Measurements from ENCODE around the gene RAB4B.
"Not testable (repeated sequence)": the region's sequence is repeated elsewhere in the genome, so short reads cannot be mapped to it uniquely, and the experiment has no call there.

Gene RAB4B

DNA sequence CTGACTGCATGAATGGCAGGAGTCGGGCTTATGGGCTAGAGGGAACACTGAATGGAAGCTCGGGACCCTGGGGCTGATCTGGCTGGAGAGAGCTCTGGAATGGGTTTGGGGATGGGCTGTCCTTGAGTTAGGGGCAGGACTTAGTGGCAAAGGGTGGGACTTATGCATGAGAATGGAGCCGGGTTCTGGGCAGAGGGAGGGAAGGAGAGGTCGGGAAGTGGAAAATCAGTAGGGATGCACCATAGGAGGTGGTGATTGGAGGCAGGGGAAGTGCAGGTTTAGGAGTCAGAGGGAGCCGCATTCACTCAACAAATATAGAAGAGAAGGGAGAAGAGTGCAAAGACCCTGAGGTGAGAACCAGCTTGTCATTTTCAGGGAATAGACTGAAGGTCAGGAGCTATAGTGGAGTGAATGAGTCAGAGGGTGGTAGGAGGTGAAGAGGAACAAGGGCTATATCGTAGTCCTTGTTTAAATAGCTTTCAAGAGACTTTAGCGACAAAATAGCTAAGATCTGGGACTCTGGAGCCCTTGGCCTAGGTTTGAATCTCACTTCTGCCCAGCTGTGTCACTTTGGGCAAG lies 748 bp downstream of the RAB4B start:
- H3K4me3 ChIP-seq (ENCODE audit: low read length in 2 of 2): peak overlapping the region; percentile 87 to 98
- peak overlapping the region; percentile 99 to 100 for H3K27ac ChIP-seq (ENCODE audit: low read depth in 2 of 2, low read length in 2 of 2)
- peak overlapping the region; percentile 81 to 91 for H3K9ac ChIP-seq (ENCODE audit: low read depth in 1 of 2, low read length in 2 of 2)
- H3K27me3 ChIP-seq (ENCODE audit: control insufficient read depth in 2 of 2, insufficient read depth in 2 of 2, low read length in 2 of 2): no peaks in the 10 kb centered on the region
- no peaks in the 10 kb centered on the region for H3K9me3 ChIP-seq (ENCODE audit: control insufficient read depth in 2 of 2, low read length in 2 of 2)
- peaks cover 11 to 15% of the 10 kb centered on the region in 2 donors for H3K4me1 ChIP-seq (ENCODE audit: control insufficient read depth in 2 of 2, insufficient read depth in 2 of 2, low read length in 2 of 2)
- peaks cover 0 to 5% of the 10 kb centered on the region in 2 donors for H3K36me3 ChIP-seq (ENCODE audit: control insufficient read depth in 2 of 2, insufficient read depth in 2 of 2, low read length in 2 of 2)

GRCh38 chr19:40780582-40780981 lies 2.5 kb downstream of the RAB4B start:
- Histone ChIP-seq H3K4me1 (ENCODE audit: control insufficient read depth in 2 of 2, insufficient read depth in 2 of 2, low read length in 2 of 2) (peaks cover 11 to 15% of the 10 kb centered on the region in 2 donors), H3K27ac (ENCODE audit: low read depth in 2 of 2, low read length in 2 of 2) (no peak overlapping the region), H3K9ac (ENCODE audit: low read depth in 1 of 2, low read length in 2 of 2) (no peak overlapping the region), H3K4me3 (ENCODE audit: low read length in 2 of 2) (no peak overlapping the region), H3K9me3 (ENCODE audit: control insufficient read depth in 2 of 2, low read length in 2 of 2) (no peaks in the 10 kb centered on the region), H3K27me3 (ENCODE audit: control insufficient read depth in 2 of 2, insufficient read depth in 2 of 2, low read length in 2 of 2) (no peaks in the 10 kb centered on the region), H3K36me3 (ENCODE audit: control insufficient read depth in 2 of 2, insufficient read depth in 2 of 2, low read length in 2 of 2) (peaks cover 3 to 7% of the 10 kb centered on the region in 2 donors)

GRCh38 chr19:40781140-40781539 lies 3.1 kb downstream of the RAB4B start:
- peaks cover 11 to 15% of the 10 kb centered on the region in 2 donors for H3K4me1 ChIP-seq (ENCODE audit: control insufficient read depth in 2 of 2, insufficient read depth in 2 of 2, low read length in 2 of 2)
- no peaks in the 10 kb centered on the region for H3K27me3 ChIP-seq (ENCODE audit: control insufficient read depth in 2 of 2, insufficient read depth in 2 of 2, low read length in 2 of 2)
- H3K9me3 ChIP-seq (ENCODE audit: control insufficient read depth in 2 of 2, low read length in 2 of 2): no peaks in the 10 kb centered on the region
- H3K9ac ChIP-seq (ENCODE audit: low read depth in 1 of 2, low read length in 2 of 2): no peak overlapping the region
- H3K36me3 ChIP-seq (ENCODE audit: control insufficient read depth in 2 of 2, insufficient read depth in 2 of 2, low read length in 2 of 2): peaks cover 3 to 7% of the 10 kb centered on the region in 2 donors
- no peak overlapping the region for H3K27ac ChIP-seq (ENCODE audit: low read depth in 2 of 2, low read length in 2 of 2)
- H3K4me3 ChIP-seq (ENCODE audit: low read length in 2 of 2): no peak overlapping the region

DNA sequence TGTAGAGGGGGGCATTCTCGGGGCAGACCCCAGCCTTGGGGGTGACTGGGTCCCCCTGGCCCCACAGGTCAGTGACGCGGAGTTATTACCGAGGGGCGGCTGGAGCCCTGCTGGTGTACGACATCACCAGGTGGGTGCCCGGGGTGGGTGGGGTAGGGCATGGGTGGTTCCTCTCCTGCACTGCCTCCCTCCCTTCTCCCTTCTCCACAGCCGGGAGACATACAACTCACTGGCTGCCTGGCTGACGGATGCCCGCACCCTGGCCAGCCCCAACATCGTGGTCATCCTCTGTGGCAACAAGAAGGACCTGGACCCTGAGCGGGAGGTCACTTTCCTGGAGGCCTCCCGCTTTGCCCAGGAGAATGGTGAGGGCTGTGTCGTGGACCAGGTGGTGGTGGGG lies 5.7 kb downstream of the RAB4B start:
- H3K4me1 ChIP-seq (ENCODE audit: control insufficient read depth in 2 of 2, insufficient read depth in 2 of 2, low read length in 2 of 2): peaks cover 3 to 6% of the 10 kb centered on the region in 2 donors
- H3K27me3 ChIP-seq (ENCODE audit: control insufficient read depth in 2 of 2, insufficient read depth in 2 of 2, low read length in 2 of 2): no peaks in the 10 kb centered on the region
- no peaks in the 10 kb centered on the region for H3K9me3 ChIP-seq (ENCODE audit: control insufficient read depth in 2 of 2, low read length in 2 of 2)
- no peak overlapping the region for H3K4me3 ChIP-seq (ENCODE audit: low read length in 2 of 2)
- H3K27ac ChIP-seq (ENCODE audit: low read depth in 2 of 2, low read length in 2 of 2): no peak overlapping the region
- peaks cover 3 to 12% of the 10 kb centered on the region in 2 donors for H3K36me3 ChIP-seq (ENCODE audit: control insufficient read depth in 2 of 2, insufficient read depth in 2 of 2, low read length in 2 of 2)
- H3K9ac ChIP-seq (ENCODE audit: low read depth in 1 of 2, low read length in 2 of 2): no peak overlapping the region

GRCh38 chr19:40784146-40784545 lies 6.1 kb downstream of the RAB4B start:
- H3K9me3 ChIP-seq (ENCODE audit: control insufficient read depth in 2 of 2, low read length in 2 of 2); H3K4me3 ChIP-seq (ENCODE audit: low read length in 2 of 2); H3K27me3 ChIP-seq (ENCODE audit: control insufficient read depth in 2 of 2, insufficient read depth in 2 of 2, low read length in 2 of 2); H3K4me1 ChIP-seq (ENCODE audit: control insufficient read depth in 2 of 2, insufficient read depth in 2 of 2, low read length in 2 of 2); H3K27ac ChIP-seq (ENCODE audit: low read depth in 2 of 2, low read length in 2 of 2); H3K9ac ChIP-seq (ENCODE audit: low read depth in 1 of 2, low read length in 2 of 2): not testable (repeated sequence)
- peaks cover 3 to 12% of the 10 kb centered on the region in 2 donors for H3K36me3 ChIP-seq (ENCODE audit: control insufficient read depth in 2 of 2, insufficient read depth in 2 of 2, low read length in 2 of 2)

- no peaks in the 10 kb centered on the region for H3K4me1 ChIP-seq (ENCODE audit: control insufficient read depth in 2 of 2, insufficient read depth in 2 of 2, low read length in 2 of 2)
- no peak overlapping the region for H3K4me3 ChIP-seq (ENCODE audit: low read length in 2 of 2)
- H3K27me3 ChIP-seq (ENCODE audit: control insufficient read depth in 2 of 2, insufficient read depth in 2 of 2, low read length in 2 of 2): no peaks in the 10 kb centered on the region
- peaks cover 8 to 16% of the 10 kb centered on the region in 2 donors for H3K36me3 ChIP-seq (ENCODE audit: control insufficient read depth in 2 of 2, insufficient read depth in 2 of 2, low read length in 2 of 2)
- H3K9ac ChIP-seq (ENCODE audit: low read depth in 1 of 2, low read length in 2 of 2): no peak overlapping the region
- H3K27ac ChIP-seq (ENCODE audit: low read depth in 2 of 2, low read length in 2 of 2): no peak overlapping the region
- no peaks in the 10 kb centered on the region for H3K9me3 ChIP-seq (ENCODE audit: control insufficient read depth in 2 of 2, low read length in 2 of 2)
Observed at GRCh38 chr19:40785526-40785925, 7.5 kb downstream of the RAB4B start.

GRCh38 chr19:40786060-40787037 lies 8.3 kb downstream of the RAB4B start:
- H3K36me3 ChIP-seq (ENCODE audit: control insufficient read depth in 2 of 2, insufficient read depth in 2 of 2, low read length in 2 of 2): peaks cover 8 to 19% of the 10 kb centered on the region in 2 donors

DNA sequence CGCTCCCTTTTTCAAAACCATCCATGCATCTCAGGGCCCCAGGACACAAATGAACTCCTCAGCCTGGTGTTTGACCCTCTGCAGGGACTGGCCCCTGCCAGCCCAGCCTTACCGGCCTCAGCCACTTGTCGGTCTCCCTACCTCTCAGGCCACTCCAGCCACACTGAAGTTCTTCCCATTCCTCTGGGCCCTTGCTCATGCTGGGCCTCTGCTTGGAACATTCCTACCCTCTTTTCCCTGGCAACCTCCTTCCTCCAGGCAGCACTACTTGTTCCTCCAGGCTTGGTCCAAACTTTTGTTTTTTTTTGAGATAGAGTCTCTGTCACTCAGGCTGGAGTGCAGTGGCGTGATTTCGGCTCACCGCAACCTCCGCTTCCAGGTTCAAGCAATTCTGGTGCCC lies 13.3 kb downstream of the RAB4B start:
- no peaks in the 10 kb centered on the region for H3K27me3 ChIP-seq (ENCODE audit: control insufficient read depth in 2 of 2, insufficient read depth in 2 of 2, low read length in 2 of 2)
- peaks cover 5 to 18% of the 10 kb centered on the region in 2 donors for H3K36me3 ChIP-seq (ENCODE audit: control insufficient read depth in 2 of 2, insufficient read depth in 2 of 2, low read length in 2 of 2)
- H3K9me3 ChIP-seq (ENCODE audit: control insufficient read depth in 2 of 2, low read length in 2 of 2): no peaks in the 10 kb centered on the region
- no peak overlapping the region for H3K4me3 ChIP-seq (ENCODE audit: low read length in 2 of 2)
- peaks cover 15 to 17% of the 10 kb centered on the region in 2 donors for H3K4me1 ChIP-seq (ENCODE audit: control insufficient read depth in 2 of 2, insufficient read depth in 2 of 2, low read length in 2 of 2)
- H3K9ac ChIP-seq (ENCODE audit: low read depth in 1 of 2, low read length in 2 of 2): peak overlapping the region in 1 of 2 donors; percentile 24
- H3K27ac ChIP-seq (ENCODE audit: low read depth in 2 of 2, low read length in 2 of 2): peak overlapping the region; percentile 82

More at GRCh38 chr19:40786060-40787037, 8.3 kb downstream of the RAB4B start:
- peaks cover 3 to 4% of the 10 kb centered on the region in 2 donors for H3K4me1 ChIP-seq (ENCODE audit: control insufficient read depth in 2 of 2, insufficient read depth in 2 of 2, low read length in 2 of 2)
- H3K27me3 ChIP-seq (ENCODE audit: control insufficient read depth in 2 of 2, insufficient read depth in 2 of 2, low read length in 2 of 2): no peaks in the 10 kb centered on the region
- no peak overlapping the region for H3K4me3 ChIP-seq (ENCODE audit: low read length in 2 of 2)
- no peak overlapping the region for H3K9ac ChIP-seq (ENCODE audit: low read depth in 1 of 2, low read length in 2 of 2)
- no peaks in the 10 kb centered on the region for H3K9me3 ChIP-seq (ENCODE audit: control insufficient read depth in 2 of 2, low read length in 2 of 2)
- no peak overlapping the region for H3K27ac ChIP-seq (ENCODE audit: low read depth in 2 of 2, low read length in 2 of 2)

GRCh38 chr19:40791996-40792395 lies 13.9 kb downstream of the RAB4B start:
- Histone ChIP-seq H3K4me3 (ENCODE audit: low read length in 2 of 2) (no peak overlapping the region), H3K27me3 (ENCODE audit: control insufficient read depth in 2 of 2, insufficient read depth in 2 of 2, low read length in 2 of 2) (no peaks in the 10 kb centered on the region), H3K27ac (ENCODE audit: low read depth in 2 of 2, low read length in 2 of 2) (peak overlapping the region; percentile 82), H3K9ac (ENCODE audit: low read depth in 1 of 2, low read length in 2 of 2) (peak overlapping the region in 1 of 2 donors; percentile 19), H3K36me3 (ENCODE audit: control insufficient read depth in 2 of 2, insufficient read depth in 2 of 2, low read length in 2 of 2) (peaks cover 5 to 21% of the 10 kb centered on the region in 2 donors), H3K9me3 (ENCODE audit: control insufficient read depth in 2 of 2, low read length in 2 of 2) (no peaks in the 10 kb centered on the region), H3K4me1 (ENCODE audit: control insufficient read depth in 2 of 2, insufficient read depth in 2 of 2, low read length in 2 of 2) (peaks cover 15 to 17% of the 10 kb centered on the region in 2 donors)
